ENCODE results near the gene RHOT1. TPM values are rescaled to one million over a fixed set of nuclear protein-coding genes. Genes with fewer than 3 reads are reported as not detected.
"Not testable (repeated sequence)": the region's sequence is repeated elsewhere in the genome, so short reads cannot be mapped to it uniquely, and the experiment has no call there.

Gene RHOT1
- total RNA-seq, 1 experiment from 2014 or later: 32.5 TPM

DNA sequence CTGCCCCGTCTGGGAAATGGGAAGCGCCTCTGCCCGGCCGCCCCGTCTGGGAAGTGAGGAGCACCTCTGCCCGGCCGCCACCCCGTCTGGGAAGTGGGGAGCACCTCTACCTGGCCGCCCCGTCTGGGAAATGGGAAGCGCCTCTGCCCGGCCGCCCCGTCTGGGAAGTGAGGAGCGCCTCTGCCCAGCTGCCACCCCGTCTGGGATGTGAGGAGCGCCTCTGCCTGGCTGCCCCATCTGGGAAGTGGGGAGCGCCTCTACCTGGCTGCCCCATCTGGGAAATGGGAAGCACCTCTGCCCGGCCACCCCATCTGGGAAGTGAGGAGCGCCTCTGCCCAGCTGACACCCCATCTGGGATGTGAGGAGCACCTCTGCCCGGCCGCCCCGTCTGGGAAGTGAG is 36.8 kb downstream of the RHOT1 start:
- H3K9me3 ChIP-seq, H3K27me3 ChIP-seq, DNase-seq, H3K4me3 ChIP-seq: not testable (repeated sequence)
- peaks cover 54% of the 10 kb centered on the region for H3K36me3 ChIP-seq

DNA sequence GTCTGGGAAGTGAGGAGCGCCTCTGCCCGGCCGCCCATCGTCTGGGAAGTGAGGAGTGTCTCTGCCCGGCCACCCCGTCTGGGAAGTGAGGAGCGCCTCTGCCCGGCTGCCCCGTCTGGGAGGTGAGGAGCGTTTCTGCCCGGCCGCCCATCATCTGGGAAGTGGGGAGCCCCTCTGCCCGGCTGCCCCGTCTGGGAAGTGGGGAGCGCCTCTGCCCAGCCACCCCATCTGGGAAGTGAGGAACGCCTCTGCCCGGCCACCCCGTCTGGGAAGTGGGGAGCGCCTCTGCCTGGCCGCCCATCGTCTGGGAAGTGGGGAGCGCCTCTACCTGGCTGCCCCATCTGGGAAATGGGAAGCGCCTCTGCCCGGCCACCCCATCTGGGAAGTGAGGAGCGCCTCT is 37.2 kb downstream of the RHOT1 start:
- not testable (repeated sequence) for H3K9me3 ChIP-seq, H3K27me3 ChIP-seq, DNase-seq, H3K4me3 ChIP-seq
- H3K36me3 ChIP-seq: peaks cover 50% of the 10 kb centered on the region

DNA sequence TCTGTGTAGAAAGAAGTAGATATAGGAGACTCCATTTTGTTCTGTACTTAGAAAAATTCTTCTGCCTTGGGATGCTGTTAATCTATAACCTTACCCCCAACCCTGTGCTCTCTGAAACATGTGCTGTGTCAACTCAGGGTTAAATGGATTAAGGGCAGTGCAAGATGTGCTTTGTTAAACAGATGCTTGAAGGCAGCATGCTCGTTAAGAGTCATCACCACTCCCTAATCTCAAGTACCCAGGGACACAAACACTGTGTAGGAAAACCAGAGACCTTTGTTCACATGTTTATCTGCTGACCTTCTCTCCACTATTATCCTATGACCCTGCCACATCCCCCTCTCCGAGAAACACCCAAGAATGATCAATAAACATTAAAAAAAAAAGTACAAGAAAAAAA is 38.0 kb downstream of the RHOT1 start:
- DNase-seq, H3K9me3 ChIP-seq, H3K27me3 ChIP-seq, H3K4me3 ChIP-seq: not testable (repeated sequence)
- H3K36me3 ChIP-seq: peaks cover 47% of the 10 kb centered on the region

DNA sequence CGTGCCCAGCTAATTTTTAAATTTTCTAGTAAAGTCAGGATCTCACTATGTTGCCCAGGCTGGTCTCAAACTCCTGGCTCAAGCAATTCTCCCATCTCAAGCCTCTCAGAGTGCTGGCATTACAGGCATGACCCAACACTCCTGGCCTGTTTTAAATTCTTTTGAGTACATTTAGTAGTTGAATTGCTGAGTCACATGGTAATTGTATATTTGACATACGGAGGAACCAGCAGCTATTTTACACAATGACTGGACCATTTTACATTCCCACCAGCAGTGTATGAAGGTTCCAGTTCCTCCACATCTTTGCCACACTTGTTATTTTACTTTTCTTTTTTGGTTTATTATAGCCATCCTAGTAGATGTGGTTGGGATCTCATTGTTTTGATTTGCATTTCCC is 43.6 kb downstream of the RHOT1 start:
- no peak for DNase-seq
- Histone ChIP-seq H3K9me3 (no peaks in the 10 kb centered on the region), H3K36me3 (peaks cover 25% of the 10 kb centered on the region), H3K27me3 (no peaks in the 10 kb centered on the region), H3K4me3 (no peak overlapping the region)

DNA sequence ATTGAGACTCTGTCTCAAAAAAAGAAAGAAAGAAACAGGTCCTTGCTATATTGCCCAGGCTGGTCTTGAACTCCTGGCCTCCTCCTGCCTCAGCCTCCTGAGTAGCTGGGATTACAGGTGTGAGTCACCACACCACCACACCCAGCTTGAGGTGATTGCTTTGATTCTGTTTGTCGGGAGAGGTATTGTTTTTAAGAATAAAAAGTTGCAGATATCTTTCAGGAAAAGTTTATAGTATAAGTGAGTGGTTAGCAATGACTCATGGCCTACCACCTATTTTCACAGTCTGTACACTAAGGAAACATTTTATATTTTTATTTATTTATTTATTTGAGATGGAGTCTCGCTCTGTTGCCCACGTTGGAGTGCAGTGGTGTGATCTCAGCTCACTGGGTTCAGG is 45.0 kb downstream of the RHOT1 start:
- Histone ChIP-seq H3K9me3 (no peaks in the 10 kb centered on the region), H3K36me3 (peaks cover 15% of the 10 kb centered on the region), H3K4me3 (no peak overlapping the region), H3K27me3 (no peaks in the 10 kb centered on the region)
- DNase-seq: no peak

DNA sequence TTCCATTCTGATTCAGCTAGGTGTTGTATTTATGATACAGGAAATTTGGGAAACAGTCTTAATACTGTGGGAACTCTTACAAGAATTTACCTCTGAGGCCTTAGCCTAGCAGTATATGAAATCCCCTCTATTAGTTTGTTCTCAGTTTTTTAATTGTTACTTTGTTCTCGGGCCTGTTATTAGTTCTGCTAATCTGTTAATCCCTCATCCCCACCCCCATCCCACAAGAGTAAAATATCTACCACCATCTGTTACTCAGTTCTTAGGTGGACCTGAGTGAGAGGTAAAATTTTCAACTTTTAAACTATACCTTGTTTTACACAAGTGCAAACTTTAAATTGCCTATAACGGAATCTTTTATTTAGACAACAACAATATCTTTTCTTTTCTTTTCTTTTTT is 47.0 kb downstream of the RHOT1 start:
- Histone ChIP-seq H3K27me3 (no peaks in the 10 kb centered on the region), H3K9me3 (no peaks in the 10 kb centered on the region), H3K4me3 (no peak overlapping the region), H3K36me3 (peaks cover 29% of the 10 kb centered on the region)
- DNase-seq: no peak

DNA sequence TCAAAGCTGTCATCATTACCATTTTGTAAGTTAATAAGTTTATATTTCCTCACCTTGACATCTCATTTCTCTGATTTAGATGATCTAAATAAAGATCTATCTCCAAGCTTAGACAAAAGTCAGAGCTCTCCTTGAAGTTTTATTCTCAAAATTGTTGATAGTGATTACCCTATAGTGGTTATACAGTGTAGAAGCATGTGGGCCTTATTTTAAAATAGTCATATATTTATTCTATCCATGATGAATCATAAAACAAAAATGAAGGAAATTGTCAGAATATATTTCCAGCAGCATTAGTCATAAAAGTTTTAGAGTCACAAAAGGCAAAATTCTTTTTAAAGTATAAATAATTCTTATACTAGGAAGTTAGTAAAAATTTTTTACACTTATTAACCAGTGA is 49.0 kb downstream of the RHOT1 start:
- Histone ChIP-seq H3K27me3 (no peaks in the 10 kb centered on the region), H3K4me3 (no peak overlapping the region), H3K36me3 (peaks cover 31% of the 10 kb centered on the region), H3K9me3 (no peaks in the 10 kb centered on the region)
- DNase-seq: no peak

DNA sequence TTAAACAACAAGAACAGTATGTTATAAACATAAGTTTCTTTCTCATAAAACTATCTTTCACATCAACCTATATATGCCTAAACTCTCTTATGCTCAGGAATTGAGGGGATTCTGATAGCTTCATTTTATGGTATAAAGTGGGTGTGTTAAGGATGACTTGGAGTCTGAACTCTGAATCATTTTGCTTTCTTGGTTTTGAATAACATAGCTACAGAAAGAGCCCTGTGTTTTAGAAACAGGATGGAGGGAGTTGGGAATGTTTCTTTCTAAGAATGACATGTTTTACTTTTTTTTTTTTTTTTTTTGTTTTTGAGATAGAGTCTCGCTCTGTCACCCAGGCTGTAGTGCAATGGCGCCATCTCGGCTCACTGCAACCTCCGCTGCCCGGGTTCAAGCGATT is 50.1 kb downstream of the RHOT1 start:
- no peaks in the 10 kb centered on the region for H3K9me3 ChIP-seq
- no peak overlapping the region for H3K4me3 ChIP-seq
- DNase-seq: no peak
- H3K36me3 ChIP-seq: peaks cover 35% of the 10 kb centered on the region
- no peaks in the 10 kb centered on the region for H3K27me3 ChIP-seq

DNA sequence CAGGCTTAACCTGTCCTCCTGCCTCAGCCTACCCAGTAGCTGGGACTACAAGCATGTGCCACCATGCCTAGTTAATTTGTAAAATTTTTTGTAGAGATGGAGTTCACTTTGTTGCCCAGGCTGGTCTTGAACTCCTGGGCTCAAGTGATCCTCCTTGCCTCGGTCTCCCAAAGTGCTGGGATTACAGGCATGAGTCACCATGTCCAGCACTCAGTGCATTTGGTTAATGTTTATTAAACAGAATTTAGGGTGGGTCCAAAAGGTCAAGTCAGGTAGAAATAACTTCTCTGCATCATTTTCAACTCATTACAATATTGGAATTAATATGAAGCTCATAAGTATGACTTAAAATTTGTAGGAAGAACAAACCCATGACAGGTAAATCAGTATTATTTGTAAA is 55.7 kb downstream of the RHOT1 start:
- Histone ChIP-seq H3K36me3 (peaks cover 65% of the 10 kb centered on the region), H3K27me3 (no peaks in the 10 kb centered on the region), H3K9me3 (no peaks in the 10 kb centered on the region), H3K4me3 (no peak overlapping the region)
- DNase-seq: no peak

DNA sequence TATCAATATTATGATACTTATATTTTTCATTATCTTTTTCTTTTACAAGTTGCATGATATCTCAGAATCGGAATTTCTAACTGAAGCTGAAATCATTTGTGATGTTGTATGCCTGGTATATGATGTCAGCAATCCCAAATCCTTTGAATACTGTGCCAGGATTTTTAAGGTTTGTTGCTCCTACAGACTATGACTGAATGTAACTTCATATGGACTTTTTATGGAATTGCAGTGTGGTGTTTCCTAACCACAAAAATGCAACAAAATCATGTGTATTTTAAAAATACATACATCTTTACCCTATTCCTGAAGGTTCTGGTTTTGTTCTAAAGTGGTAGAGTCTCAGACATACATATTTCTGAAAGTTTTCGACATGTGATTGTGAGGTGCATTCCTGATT is 64.6 kb downstream of the RHOT1 start:
- Histone ChIP-seq H3K36me3 (peaks cover 50% of the 10 kb centered on the region), H3K4me3 (no peak overlapping the region)
- DNase-seq: no peak

DNA sequence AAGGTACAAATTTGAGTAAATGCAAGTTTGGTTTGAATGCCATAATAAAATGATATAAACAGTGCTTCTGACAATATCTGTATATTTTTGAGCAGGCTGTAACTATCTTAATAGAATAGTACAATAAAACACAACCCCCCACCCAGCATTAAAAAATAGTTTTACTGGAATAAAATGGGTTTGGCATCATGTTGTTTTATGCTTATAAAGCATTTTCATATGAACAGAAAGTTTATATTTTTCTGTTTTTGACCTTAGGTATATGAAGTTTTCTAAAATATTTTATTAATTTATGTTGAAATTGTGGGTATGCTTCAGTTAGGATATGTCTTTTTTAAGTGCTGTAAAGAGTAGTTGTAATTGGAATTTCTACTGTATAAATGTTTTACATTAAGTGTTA is 66.1 kb downstream of the RHOT1 start:
- no peak for DNase-seq
- Histone ChIP-seq H3K27me3 (no peaks in the 10 kb centered on the region), H3K36me3 (peaks cover 43% of the 10 kb centered on the region), H3K4me3 (no peak overlapping the region), H3K9me3 (no peaks in the 10 kb centered on the region)

More for the DNA sequence above, 64.6 kb downstream of the RHOT1 start:
- H3K27me3 ChIP-seq: no peaks in the 10 kb centered on the region
- H3K9me3 ChIP-seq: no peaks in the 10 kb centered on the region

DNA sequence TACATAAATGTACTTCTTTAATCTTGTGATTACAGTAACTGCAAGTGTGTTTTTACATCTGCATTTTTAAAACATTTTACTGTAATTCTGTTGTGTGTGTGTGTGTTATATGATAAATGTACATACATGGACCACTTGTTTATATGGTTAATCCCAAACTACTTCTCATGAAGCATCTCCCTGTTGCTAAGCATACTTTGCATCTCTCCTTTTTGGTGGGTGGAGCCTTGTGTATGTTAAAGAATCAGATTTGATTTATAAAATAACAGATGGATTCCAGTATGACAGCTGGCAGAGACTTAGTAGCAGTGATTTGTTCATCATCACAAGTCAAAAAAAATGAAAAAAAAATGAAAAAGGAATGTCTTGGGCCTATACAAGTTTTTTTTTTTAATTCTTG is 67.3 kb downstream of the RHOT1 start:
- Histone ChIP-seq H3K9me3 (no peaks in the 10 kb centered on the region), H3K36me3 (peaks cover 36% of the 10 kb centered on the region), H3K27me3 (no peaks in the 10 kb centered on the region), H3K4me3 (no peak overlapping the region)
- DNase-seq: no peak

DNA sequence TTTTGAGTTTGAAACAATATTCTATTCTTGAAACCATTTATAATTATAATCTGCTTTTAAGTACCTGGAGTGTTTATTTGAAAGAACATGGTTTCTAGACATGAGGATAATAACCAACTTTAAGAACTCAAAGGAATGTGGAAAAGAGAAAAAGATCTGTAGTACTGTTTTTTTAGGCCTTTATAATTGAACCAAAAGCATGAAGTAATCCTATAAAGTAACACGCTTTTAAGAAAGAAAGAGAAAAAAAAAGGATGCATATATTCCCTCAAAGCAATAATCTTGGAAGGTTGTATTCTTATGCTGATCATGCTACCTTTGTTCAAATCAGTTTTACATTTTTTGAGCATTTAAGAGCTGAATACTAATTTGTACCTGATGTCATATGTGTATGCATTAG is 69.4 kb downstream of the RHOT1 start:
- Histone ChIP-seq H3K4me3 (no peak overlapping the region), H3K36me3 (peaks cover 33% of the 10 kb centered on the region), H3K27me3 (no peaks in the 10 kb centered on the region), H3K9me3 (no peaks in the 10 kb centered on the region)
- no peak for DNase-seq

DNA sequence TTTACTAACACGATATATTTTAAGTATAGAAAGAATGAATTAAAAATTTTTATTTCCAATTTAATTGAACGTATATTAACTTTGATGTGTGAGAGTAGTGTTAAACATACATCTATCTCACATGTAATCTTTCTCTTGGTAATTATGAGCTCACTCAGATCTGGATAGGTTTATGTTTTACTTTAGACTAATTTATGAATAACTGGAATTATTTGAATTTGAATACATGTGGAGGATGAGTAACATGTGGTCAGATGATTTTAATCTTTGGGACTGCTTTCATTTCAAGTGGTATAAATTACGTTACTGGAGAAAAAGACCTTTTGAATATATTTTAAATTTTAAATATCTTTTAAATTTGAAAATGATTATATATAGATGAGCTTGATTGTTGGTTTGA is 73.4 kb downstream of the RHOT1 start:
- DNase-seq: no peak
- H3K9me3 ChIP-seq: no peaks in the 10 kb centered on the region
- no peak overlapping the region for H3K4me3 ChIP-seq
- no peaks in the 10 kb centered on the region for H3K27me3 ChIP-seq
- H3K36me3 ChIP-seq: peaks cover 8% of the 10 kb centered on the region; the same call in 1 of the 2 replicates

DNA sequence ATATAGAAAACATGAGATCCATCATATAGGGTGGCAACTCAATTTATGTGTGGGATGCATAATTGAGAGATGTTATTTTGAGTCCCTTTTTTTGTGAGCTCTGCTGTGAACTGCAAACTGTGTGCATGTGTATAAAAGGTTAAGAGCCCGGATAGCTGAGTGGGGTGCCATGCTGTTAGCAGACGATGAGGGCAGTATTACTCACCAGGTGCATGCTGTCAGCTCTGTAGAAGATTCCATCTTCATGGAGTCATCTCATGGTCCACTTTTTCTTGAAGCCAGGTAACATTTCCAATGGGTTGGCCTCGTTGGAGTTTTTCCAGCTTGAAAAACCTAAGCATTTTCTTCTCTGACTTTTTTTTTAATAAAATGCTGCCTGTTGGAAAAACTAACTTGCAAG is 80.3 kb downstream of the RHOT1 start:
- Histone ChIP-seq H3K4me3 (no peak overlapping the region), H3K9me3 (no peaks in the 10 kb centered on the region), H3K36me3 (peaks cover 7% of the 10 kb centered on the region), H3K27me3 (no peaks in the 10 kb centered on the region)
- DNase-seq: no peak

DNA sequence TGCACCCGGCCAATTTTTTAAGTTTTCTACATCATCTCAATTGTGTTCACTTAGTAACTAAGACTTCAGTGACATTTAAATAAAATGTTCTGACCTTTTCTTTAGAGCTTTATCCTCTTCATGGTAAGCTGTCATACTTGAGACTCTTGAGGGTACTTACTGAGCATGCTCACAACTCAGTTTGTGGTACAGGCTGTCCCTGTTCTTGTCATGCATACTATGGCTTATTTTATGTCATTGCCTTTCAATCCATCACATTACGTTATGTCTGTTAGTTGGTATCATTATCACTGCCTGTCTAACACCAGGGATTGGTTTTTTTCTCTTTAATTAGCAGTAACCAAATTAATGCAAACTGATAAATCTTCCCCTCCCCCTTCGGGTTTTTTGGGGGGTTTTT is 81.4 kb downstream of the RHOT1 start:
- Histone ChIP-seq H3K9me3 (no peaks in the 10 kb centered on the region), H3K27me3 (no peaks in the 10 kb centered on the region), H3K36me3 (peaks cover 10% of the 10 kb centered on the region), H3K4me3 (no peak overlapping the region)
- no peak for DNase-seq

DNA sequence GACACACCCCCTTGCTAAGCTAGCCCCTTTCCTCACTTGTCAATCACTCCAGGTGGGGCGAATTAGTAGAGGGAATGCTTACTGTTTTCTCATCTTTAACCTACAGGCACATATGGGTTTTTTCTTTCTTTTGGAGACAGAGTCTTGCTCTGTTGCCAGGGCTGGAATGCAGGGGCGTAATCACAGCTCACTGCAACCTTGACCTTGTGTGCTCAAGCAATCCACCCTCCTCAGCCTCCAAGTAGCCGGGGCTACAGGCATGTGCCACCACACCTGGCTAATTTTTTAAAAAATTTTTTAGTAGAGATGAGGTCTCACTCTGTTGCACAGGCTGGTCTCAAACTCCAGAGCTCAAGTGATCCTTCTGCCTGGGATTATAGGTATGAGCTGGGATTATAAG is 84.6 kb downstream of the RHOT1 start:
- Histone ChIP-seq H3K9me3 (no peaks in the 10 kb centered on the region), H3K4me3 (no peak overlapping the region), H3K27me3 (no peaks in the 10 kb centered on the region), H3K36me3 (peaks cover 10% of the 10 kb centered on the region)
- no peak for DNase-seq

DNA sequence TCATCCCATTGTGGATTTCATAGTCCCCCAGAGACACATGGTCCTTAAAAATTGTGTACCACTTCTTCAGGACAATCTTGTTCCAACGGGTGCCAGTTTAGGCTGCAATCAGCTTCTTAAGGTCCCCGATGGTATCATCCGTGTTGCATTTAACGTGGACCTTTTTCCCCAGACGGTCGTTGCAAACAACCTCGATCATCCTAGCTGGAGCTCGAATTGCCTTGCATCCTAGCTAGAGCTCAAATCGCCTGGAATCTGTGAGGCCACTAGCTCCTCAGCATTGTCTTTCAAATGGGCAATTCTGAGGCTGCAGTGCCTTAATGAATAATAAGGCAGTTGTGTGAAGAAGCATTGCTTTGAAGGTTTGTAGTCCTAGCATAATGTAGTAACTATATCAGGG is 85.6 kb downstream of the RHOT1 start:
- Histone ChIP-seq H3K36me3 (peaks cover 10% of the 10 kb centered on the region), H3K27me3 (no peaks in the 10 kb centered on the region), H3K4me3 (no peak overlapping the region), H3K9me3 (no peaks in the 10 kb centered on the region)
- no peak for DNase-seq

DNA sequence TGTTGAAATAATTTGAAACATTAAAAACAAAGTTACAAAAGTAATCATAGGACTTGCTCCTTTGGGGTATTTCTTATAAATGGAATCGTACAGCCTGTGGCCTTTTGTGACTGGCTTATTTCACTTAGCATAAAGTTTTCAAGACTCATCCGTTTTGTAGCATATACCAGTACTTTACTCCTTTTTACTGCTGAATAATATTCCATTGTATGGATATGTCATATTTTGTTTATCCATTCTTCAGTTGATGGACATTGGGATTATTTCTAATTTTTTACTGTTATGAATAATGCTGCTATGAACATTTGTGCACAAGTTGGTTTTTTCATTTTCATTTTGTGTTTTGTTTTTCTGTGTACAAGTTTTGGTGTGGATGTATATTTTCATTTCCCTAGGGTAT is 93.3 kb downstream of the RHOT1 start:
- Histone ChIP-seq H3K9me3 (no peaks in the 10 kb centered on the region), H3K36me3 (no peaks in the 10 kb centered on the region), H3K4me3 (no peak overlapping the region), H3K27me3 (no peaks in the 10 kb centered on the region)
- DNase-seq: no peak
